OCI-M2 (cell line): ENCODE results near the gene LRBA.

Source experiments
- DNase-seq: peaks from one replicate; lab custom pipeline; 2025; ENCODE audit not compliant: unreplicated experiment; lab: John Stamatoyannopoulos, UW

The LRBA gene

DNA sequence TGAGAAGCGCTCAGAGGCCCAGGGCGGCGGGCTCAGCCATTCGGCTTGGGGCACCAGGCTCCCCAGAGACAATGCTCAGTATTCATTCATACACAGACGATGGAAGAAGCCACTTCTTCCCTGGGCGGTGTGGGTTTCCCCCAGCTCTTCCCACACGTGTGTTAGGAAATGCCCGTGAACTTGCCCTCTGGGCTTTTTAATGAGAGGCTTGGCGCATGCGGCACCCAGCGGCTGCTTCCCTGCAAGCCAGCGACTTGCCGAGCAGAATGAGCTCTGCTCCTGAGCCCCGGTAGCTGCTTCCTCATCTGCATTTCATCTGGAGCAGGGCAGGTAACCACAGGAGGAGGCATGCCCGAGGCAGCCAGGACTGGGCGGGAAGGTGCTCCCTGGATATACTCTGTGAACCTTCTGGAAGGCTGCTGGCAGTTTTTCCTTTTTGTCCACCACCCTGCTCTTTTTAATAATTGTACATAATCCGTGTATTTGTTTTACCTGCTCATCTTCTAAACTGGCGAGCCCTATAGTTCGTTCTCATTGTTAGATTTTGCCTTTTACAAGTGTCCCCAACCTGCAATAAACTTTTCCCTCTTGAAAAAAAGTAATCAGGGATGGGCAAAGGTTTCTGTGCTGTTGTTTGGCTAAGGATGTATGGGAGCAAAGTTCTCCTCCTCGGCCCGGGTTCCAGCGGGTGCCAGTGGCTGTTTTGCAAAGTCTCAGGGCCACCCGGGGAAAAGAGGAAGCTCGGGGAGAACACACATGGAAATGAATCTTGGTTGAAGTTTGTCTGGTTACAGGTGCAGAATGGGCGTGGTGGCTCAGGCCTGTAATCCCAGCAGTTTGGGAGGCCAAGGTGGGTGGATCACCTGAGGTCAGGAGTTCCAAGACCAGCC, 758.0 kb downstream of the LRBA start:
- DNase-seq, result no peak

- no peak for DNase-seq
Measured at GRCh38 chr4:150256225-150256620, 758.9 kb downstream of the LRBA start.

DNA sequence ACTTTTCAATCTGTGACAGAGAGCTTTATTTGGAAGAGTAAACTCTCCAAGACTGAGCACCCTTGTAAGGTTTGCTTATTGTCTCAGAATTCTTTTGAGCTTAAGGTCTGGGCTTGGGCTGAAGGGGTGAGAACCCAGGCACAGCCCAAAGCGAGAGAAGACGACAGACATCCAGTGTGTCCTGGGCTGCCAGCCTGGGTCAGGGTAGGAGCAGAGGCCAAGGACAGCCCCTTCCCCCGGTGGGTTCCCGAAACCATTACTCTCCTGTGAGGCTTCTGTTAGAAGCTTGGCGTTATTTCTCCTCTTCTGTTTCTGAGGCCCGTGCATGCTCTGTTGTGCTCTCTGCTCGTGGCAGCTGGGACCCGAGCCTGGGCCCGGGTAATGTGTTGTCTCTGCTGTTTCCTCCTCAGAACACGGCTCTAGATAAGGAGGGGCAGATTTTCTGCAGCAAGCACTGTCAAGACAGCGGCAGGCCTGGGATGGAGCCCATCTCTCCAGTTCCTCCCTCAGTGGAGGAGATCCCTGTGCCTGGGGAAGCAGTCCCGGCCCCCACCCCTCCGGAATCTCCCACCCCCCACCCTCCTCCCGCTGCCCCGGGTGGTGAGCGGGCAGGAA, 759.4 kb downstream of the LRBA start:
- DNase-seq, result no peak

GRCh38 chr4:150253965-150254630, 761.0 kb downstream of the LRBA start:
- no peak for DNase-seq

GRCh38 chr4:150253416-150253815, 761.7 kb downstream of the LRBA start:
- no peak for DNase-seq

DNA sequence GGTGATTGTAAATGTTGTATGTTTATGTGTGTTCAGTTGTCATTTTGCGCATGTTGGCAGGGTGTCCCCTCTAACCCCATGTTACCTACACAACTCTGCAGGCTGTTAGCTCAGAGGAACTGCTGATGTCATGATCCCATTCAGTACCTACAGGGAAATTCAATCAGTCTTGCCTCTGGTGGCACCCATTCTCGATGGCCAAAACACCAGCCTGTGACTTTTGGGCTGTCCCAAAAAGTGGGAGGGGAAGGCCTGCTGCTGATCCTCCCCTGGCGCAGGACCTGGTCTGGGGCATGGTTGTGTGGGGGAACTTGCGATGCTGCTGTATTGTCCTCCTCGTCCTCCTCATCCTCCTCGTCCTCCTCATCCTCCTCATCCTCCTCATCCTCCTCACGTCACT, 762.3 kb downstream of the LRBA start:
- DNase-seq, result no peak

DNA sequence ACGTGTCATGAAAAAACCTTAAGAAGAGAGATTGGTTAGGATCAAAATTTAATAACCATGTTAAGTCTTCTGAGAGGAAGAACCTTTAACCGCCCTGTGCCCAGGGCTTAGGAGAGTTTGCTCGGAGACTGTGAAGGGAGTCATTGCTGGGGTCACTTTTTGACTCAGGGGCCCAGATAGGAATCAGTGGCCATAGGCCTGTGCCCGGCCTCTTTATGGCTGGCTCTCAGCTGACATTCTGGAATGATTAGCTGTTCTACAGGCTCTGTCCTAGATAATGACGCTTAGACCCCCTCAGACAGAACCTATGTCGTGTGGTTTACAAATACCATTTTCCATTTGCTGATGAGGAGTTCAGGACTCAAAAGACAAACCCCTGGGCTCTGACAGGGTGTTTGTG, 762.8 kb downstream of the LRBA start:
- no peak for DNase-seq

DNA sequence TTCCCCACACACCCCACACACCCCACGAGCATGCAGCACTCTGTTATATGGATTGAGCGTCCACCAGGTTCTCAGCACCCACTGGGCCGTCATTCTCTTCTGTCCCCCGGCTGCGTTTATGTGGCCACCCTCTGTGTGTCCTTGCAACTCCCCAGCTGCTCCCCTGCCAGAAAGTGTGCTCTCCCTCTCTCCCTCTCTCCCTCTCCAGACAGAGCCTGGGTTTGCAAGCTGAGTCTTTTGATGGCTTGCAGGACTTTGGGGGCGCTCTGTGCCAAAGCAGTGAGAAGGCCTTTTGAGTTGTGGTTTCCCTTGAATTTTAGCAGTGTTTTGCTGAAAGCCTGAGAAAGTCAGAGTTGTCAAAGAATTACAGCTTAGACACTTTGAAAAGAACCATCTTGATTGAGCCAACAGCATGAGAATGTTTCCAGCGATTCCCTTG, 763.3 kb downstream of the LRBA start:
- DNase-seq, result no peak

DNA sequence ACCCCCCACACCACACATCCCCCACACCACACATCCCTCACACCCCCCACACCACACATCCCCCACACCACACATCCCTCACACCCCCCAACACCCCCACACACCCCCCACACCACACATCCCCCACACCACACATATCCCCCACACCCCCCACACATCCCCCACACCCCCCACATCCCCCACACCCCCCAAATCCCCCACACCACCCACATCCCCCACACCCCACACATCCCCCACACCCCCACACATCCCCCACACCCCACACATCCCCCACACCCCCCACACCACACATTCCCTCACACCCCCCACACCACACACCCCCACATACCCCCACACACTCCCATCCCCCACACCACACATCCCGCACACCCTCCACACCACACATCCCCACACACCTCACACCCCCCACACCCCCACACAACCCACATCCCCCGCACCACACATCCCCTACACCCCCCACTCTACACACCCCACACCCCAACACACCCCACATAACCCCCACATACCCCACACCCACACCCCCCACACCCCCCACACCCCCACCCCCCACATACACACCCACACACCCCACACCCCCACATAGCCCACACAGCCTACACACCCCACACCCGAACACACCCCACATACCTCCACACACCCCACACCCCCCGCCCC, 764.0 kb downstream of the LRBA start:
- no peak for DNase-seq

- DNase-seq, result no peak
Measured at GRCh38 chr4:150250293-150250997, 764.6 kb downstream of the LRBA start.

GRCh38 chr4:150248181-150248580, 766.9 kb downstream of the LRBA start:
- no peak for DNase-seq

DNA sequence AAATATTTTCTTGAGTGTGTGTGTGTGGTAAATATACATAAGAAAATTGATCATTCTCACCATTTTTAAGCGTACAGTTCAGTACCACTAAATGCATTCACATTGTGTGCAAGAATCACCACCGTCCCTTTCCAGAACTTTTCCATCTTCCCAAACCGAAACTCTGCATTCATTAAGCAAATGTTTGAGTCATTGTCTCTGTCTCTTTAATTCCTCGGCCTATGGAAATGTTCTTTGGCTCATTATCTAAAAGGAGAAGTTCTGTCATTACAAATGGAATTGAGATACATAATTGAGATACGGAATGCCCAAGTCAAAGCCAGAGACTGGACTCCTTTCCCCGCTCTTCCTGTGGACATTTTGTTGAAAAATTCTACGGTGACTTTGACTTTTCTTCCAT, 767.9 kb downstream of the LRBA start:
- DNase-seq, result no peak

GRCh38 chr4:150244600-150244999, 770.5 kb downstream of the LRBA start:
- no peak for DNase-seq

GRCh38 chr4:150243932-150244331, 771.2 kb downstream of the LRBA start:
- DNase-seq, result no peak

- DNase-seq, result peak; percentile 2
Measured at GRCh38 chr4:150242820-150243458, 772.1 kb downstream of the LRBA start.

DNA sequence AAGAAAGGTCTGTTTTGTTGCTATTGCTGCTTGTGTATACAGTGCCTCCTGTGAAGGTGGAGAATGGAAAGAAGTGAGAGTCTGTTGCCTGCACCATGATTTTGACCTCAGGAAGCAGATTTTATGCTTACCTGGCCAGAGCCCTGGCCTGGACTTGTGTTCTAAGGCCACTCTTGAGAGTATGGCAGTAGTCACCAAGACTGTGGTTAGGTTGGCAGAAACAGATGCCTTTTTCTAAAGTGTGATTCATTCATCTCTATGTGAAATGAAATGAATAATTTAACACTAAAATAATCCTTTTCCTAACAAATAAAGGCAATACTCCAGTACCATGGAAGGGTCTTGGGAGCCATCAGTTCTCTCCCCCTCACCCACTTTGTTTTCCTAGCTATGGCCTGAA, 775.1 kb downstream of the LRBA start:
- no peak for DNase-seq

GRCh38 chr4:150238591-150238990, 776.5 kb downstream of the LRBA start:
- DNase-seq, result no peak

GRCh38 chr4:150237110-150237872, 777.8 kb downstream of the LRBA start:
- no peak for DNase-seq

DNA sequence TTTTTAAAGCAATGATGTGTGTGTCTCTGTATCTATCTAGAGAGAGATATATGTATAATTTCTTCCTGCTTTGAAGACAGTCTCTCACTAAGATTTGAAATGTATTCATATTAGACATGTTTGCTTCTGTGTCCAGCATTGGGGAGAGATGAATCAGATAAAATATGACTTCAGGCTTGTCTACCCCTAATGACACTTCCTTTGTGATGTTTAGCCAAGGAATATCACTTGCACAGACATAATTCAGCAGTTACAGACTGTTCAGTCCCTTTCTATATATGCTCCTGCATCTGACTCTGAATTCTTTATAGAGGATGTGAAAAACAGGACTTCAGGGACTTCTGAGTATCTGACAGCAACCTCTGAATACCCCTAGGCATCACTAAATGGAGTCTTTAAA, 778.5 kb downstream of the LRBA start:
- DNase-seq, result no peak

DNA sequence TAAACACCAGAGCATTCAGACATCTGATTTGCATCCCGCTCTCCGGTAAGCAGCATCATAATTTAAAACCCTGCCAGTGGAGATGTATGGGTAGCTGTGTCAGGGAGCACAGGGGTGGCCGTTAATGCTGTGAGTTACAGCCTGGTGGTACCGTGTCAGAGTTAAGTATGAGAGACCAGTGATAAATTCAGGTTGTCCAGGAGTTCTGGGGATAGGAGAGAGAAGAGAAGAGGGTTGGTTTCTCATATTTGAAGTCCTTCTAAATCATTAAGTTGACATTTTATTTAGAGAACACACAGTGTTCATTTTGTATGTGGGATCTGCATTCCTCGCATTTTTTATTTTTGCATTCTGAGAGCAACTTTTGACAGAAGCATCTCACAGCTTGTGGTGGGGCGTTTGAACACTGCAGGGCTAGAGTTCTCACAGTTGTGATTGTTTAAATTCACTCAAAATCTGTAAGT, 779.2 kb downstream of the LRBA start:
- DNase-seq, result no peak
